ENCODE data around the gene INPP5A.

DNA sequence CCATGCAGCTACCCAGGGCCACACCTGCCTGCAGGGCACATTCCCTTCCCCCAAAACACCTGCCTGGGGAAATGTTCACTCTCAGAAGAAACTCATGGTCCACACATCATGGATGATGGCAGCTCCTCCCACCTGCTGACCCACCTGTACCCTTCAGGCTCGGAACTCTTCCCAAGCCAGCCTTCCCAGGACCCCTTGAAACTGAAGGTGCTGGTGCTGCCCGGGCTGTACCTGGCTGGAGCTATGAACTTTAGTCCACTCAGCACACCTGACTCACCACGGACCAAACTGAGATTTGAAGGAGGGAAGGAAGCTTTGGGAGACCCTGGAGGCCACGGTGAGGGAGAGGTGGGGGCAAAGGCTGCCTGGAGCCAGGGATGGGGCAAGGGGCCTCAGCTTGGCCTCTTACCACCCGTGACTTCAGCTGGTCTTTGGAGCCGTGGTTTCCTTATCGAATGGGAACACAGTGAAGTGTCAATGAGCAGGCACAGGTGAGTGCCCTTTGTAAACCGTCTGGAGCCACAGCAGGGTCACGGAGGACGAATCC lies 30.1 kb upstream of the INPP5A start:
- TF ChIP-seq, protein P1, sequence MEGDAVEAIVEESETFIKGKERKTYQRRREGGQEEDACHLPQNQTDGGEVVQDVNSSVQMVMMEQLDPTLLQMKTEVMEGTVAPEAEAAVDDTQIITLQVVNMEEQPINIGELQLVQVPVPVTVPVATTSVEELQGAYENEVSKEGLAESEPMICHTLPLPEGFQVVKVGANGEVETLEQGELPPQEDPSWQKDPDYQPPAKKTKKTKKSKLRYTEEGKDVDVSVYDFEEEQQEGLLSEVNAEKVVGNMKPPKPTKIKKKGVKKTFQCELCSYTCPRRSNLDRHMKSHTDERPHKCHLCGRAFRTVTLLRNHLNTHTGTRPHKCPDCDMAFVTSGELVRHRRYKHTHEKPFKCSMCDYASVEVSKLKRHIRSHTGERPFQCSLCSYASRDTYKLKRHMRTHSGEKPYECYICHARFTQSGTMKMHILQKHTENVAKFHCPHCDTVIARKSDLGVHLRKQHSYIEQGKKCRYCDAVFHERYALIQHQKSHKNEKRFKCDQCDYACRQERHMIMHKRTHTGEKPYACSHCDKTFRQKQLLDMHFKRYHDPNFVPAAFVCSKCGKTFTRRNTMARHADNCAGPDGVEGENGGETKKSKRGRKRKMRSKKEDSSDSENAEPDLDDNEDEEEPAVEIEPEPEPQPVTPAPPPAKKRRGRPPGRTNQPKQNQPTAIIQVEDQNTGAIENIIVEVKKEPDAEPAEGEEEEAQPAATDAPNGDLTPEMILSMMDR (conservative IDR thresholded peaks at IDR 0.05), result no peak
- TF ChIP-seq ZFX (IDR thresholded peaks at IDR 0.05), result no peak
